GM23338 (cell line): ENCODE measurements around the gene TMEM163.

Source experiments
- CTCF ChIP-seq, 2 experiments: fragments of 200-600 bp in 1 of 2; sonication (generic) in 1 of 2; conservative IDR thresholded peaks; 2 replicates each; pipeline versions ENCODE4 v1.5.1 to v1.6.1; 2016 to 2017; ENCODE audit warnings: antibody characterized with exemption in 2 of 2, low read depth in 2 of 2, mild to moderate bottlenecking in 2 of 2, moderate library complexity in 1 of 2
- JUNB ChIP-seq: IDR thresholded peaks from one replicate; pipeline ENCODE4 v1.6.1; 2016; ENCODE audit warnings: antibody characterized with exemption; ENCODE audit not compliant: unreplicated experiment

- TF ChIP-seq CTCF (conservative IDR thresholded peaks at IDR 0.05; ENCODE audit: low read depth in 2 of 2), result no peak
- TF ChIP-seq JUNB, result no peak
Observed at GRCh38 chr2:134639265-134639664, 79.5 kb downstream of the TMEM163 start.
